Right ventricle myocardium superior (tissue), 1 donor: ENCODE results near the gene DLEC1. TPM values are rescaled to one million over a fixed set of nuclear protein-coding genes. Genes with fewer than 3 reads are reported as not detected.

Source experiments
- ATAC-seq: fragments of 200-7000 bp; cut with Tn5 transposase; one replicate; pipeline ENCODE4 v1.9.1; 2020; ENCODE audit warnings: mild to moderate bottlenecking; ENCODE audit not compliant: poor library complexity
- DNase-seq: peaks from one replicate; pipeline ENCODE4 v3.0.0-alpha.2; 2020
- intact Hi-C: fragments of 100-400 bp; cut with DNase I; formaldehyde crosslinking; loops from one replicate; pipeline ENCODE4 v1.11.2; 2022
- total RNA-seq: library from RNA; stranded (reverse); fragmentation: NEBNext Ultra II Directional; extraction: Animal tissue kit (Norgen Biotek cat#: 25700); gene quantifications from one replicate; pipeline ENCODE4 v1.2.1, GENCODE V29; 2021
- donor health status: DM: no; HTN: yes; CAD: no; lungs with severe emphysema.

Gene DLEC1
- total RNA-seq, 1 donor from 2014 or later, result 0.16 TPM

- no peak for DNase-seq
- intact Hi-C loops, result no loop called here
- ATAC-seq, result no peak
Observed at GRCh38 chr3:38000242-38000916, 38.6 kb upstream of the DLEC1 start.

GRCh38 chr3:38000965-38001455, 38.0 kb upstream of the DLEC1 start:
- no peak for DNase-seq
- no peak for ATAC-seq
- intact Hi-C loops, result no loop called here

- ATAC-seq (no peak), DNase-seq (no peak)
- intact Hi-C loops, result no loop called here
Observed at GRCh38 chr3:38001456-38002081, 37.4 kb upstream of the DLEC1 start.

DNA sequence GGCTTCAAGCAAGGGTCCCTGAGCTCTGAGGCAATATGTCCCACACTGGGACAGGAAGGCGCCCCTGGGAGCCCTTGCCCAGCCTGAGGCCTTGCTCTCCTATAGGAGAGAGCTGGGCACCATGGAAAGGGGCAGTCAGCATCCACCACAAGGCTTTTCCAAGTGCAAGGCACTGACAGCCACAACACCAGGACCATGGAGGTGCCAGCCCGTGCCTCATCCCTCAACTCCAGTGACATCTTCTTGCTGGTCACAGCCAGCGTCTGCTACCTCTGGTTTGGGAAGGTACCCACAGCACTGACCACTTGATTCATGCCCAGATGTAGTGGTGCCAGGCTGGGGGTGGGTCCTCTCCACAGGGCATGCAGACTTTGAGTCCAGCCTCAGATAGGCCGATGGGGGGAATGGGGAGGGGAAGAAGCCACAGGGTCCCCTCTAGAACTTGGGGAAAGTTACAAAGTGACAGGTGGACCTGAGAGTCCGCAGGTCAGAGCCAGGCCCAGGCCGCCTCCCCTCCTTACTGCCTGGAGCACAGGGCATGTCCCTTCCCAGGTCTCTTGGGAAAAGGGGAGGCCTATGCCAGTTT, 36.6 kb upstream of the DLEC1 start:
- intact Hi-C loops, result no loop called here
- ATAC-seq (no peak), DNase-seq (no peak)

DNA sequence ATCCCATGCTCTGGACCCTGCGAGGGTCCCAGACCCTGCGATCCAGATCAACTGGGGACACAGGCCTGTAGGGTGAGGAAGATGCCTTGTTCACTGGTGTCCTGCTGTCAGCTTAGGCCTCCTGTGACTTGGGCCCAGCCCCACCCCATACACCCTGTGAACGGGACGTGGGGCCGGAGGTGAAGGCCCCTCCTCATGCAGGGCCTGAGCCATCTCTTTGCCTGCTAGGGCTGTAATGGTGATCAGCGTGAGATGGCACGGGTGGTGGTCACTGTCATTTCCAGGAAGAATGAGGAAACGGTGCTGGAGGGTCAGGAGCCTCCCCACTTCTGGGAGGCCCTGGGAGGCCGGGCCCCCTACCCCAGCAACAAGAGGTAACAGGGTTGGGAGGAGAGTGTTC, 36.1 kb upstream of the DLEC1 start:
- intact Hi-C loops, result no loop called here
- DNase-seq (no peak), ATAC-seq (no peak)

- intact Hi-C loops, result no loop called here
Observed at GRCh38 chr3:38003371-38003816, 35.6 kb upstream of the DLEC1 start.

GRCh38 chr3:38003817-38004414, 35.1 kb upstream of the DLEC1 start:
- peak; percentile 78 for DNase-seq
- intact Hi-C loops, result no loop called here
- peak; percentile 42 for ATAC-seq

More at GRCh38 chr3:38003371-38003816, 35.6 kb upstream of the DLEC1 start:
- DNase-seq (peak; percentile 81), ATAC-seq (peak; percentile 59)

DNA sequence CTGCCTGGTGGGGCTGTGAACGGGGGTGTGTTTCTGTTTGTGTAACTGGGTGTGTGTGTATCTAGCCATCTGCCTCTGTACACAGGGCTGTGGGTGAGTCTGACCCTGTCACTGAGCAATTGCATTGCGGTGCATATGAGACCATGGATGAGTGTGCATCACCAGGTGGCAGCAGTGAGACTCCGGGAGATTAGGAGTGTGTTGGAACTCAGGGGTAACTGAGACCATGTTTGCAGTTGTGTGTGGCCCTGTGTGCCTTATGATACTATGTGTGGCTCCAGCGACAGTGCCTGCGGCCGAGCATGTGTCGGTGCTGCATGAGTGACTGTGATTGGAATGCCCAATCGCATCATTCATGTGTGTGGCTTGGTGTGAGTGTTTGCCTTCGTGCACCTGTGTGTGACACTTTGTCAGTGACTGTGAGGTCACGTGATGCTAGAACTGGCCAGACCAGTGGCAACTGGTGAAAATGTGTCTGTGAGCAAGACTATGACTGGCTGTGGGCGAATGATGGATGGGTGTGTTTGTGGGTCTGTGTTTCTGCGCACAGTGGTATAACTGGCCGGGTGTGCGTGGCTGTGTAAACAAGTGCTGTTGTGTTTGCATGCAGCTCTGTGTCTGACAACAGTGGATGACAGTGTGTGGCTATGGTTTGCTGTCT, 34.5 kb upstream of the DLEC1 start:
- ATAC-seq (peak; percentile 76), DNase-seq (peak; percentile 88)
- intact Hi-C loops, result no loop called here

DNA sequence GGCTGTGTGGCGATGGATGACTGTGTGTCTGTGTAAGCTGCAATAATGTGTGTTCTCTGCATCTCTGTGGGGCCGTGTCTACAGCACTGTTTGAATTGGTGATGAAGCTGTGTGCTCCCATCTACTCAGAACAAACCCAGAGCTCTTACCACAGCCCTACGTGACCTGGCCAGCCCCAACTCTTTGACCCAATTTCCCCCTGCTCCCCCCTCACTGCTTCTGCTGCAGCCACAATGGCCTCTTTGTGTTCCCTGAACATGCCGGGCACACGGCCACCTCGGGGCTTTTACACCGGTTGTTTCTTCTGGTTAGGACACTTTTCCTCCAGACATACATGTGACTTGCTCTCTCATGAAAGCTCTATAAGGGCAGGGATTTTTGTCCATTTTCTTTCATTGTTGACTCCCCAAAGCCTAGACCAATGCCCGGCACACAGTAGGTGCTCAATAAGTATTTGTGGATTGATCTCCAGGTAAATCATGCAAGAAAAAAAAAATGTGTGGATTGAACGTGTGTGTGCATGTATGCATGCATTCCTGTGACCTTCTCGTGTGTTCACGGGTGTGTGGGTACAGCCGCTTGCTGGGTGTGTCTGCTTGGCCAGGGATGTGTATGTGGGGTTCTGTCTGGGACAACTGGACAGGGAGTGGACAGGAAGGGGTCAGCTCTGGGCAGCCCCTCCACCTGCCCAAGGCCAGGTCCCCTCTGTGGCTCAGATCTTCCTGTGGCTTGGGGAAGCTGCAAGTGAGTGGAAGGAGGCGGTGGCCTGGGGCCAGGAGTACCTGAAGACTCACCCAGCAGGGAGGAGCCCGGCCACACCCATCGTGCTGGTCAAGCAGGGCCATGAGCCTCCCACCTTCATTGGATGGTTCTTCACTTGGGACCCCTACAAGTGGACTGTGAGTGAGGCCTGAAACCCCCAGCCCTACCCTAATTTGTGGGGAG, 33.7 kb upstream of the DLEC1 start:
- intact Hi-C loops, result no loop called here
- DNase-seq, result peak; percentile 88
- peak; percentile 54 for ATAC-seq

DNA sequence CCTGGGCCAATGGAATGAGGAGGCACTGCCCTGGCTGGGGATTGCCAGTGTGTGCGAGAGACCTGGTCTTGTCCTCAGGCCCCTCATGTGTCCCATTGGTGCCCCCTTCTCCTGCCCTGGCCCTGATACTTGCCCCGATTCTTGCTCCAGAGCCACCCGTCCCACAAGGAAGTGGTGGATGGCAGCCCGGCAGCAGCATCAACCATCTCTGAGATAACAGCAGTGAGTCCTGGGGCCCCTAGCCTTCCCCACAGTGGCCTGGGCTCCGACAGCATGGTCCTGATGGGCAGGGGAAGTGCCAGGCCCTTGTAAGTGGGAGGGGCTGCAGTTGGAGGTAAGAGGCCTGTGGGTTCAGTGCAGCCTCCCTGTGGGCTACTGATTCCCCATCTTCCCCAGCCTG, 33.0 kb upstream of the DLEC1 start:
- ATAC-seq, result no peak

DNA sequence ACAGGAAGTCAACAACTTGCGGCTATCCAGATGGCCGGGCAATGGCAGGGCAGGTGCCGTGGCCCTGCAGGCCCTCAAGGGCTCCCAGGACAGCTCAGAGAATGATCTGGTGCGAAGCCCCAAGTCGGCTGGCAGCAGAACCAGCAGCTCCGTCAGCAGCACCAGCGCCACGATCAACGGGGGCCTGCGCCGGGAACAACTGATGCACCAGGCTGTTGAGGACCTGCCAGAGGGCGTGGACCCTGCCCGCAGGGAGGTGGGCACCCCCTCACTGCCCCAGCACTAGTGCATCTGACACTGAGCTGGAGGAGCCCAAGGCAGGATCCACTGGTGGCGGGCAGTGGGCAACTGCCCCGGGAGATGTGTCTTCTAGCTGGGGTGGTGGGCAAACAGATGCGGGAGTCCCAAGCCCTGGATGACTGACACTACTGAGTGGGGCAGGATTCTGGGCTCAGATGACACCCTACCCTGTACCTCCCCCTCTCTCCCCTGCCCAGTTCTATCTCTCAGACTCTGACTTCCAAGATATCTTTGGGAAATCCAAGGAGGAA, 32.5 kb upstream of the DLEC1 start:
- DNase-seq (peak; percentile 45), ATAC-seq (no peak)
- intact Hi-C loops, result no loop called here

More for the DNA sequence above, 33.0 kb upstream of the DLEC1 start:
- no peak for DNase-seq
- intact Hi-C loops, result no loop called here

- ATAC-seq, result no peak
- intact Hi-C loops, result no loop called here
Observed at GRCh38 chr3:38007754-38008090, 31.3 kb upstream of the DLEC1 start.

GRCh38 chr3:38008191-38008701, 30.8 kb upstream of the DLEC1 start:
- ATAC-seq (no peak), DNase-seq (no peak)
- intact Hi-C loops, result no loop called here

More at GRCh38 chr3:38007754-38008090, 31.3 kb upstream of the DLEC1 start:
- no peak for DNase-seq

DNA sequence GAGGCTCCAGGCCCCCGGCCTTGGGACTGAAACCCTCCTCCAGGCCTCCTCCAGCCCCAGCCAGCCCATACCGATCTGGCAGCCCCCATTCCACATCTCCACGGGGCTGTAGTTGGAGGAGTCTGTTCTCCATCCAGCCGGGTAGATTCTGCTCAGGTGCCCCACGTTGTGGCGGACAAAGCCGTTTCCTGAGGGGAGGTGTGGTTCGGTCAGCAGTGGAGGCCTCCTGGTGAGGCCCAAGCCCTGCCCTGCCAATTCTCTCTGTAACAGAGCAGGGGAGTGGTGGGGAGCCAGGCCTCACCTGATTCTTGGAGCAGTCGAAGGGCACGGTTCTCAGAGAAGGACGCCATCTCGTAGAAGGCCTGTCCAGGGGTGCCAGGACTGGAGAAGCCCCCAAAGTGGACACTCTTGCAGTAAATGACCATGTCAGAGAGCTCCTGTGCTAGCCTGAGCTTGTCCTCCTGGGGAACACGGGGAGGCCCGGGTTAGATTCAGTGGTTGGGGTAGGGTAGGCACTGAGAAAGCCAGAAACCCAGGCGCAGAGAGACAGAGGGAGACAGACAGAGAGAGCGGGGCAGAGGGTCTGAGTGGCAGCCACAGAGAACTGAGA, 29.9 kb upstream of the DLEC1 start:
- DNase-seq (no peak), ATAC-seq (no peak)
- intact Hi-C loops, result no loop called here

DNA sequence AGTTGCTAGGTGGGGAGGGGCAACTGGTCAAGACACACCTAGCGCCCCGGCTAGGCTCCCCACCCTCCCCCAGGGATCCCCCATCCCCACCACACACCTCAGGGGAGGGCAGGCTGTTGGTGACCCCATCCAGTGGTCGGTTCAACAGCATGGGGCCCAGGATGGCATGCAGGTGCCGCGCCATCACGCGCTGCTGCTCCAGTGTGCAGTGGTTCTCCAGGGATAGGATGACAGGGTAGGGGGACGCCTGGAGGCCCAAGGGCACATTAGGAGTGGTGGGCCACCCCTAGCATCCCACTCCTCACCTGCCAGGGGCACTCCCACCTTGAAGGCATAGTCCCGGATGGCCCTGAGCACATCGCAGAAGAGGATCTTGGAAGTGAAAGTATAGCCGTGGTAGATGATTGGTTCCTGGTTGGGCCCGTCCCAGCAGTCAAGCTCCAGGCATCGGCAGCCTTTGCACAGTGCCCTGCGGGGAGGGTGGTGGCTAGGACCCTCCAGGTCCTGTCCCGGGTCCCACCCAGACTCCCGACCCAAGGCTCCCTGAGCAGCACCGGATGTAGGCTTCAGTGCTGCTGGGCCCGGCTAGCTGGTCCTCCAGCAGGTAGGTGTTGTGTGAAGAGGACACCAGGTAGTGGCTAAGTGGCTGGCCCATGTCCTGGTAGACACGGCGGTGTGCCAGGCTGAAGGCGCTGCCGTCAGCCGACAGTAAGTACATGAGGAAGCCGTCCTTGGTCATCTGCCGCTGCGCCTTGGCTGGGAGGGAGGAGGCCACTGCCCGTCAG, 29.0 kb upstream of the DLEC1 start:
- intact Hi-C loops, result no loop called here
- DNase-seq, result no peak
- ATAC-seq, result no peak

DNA sequence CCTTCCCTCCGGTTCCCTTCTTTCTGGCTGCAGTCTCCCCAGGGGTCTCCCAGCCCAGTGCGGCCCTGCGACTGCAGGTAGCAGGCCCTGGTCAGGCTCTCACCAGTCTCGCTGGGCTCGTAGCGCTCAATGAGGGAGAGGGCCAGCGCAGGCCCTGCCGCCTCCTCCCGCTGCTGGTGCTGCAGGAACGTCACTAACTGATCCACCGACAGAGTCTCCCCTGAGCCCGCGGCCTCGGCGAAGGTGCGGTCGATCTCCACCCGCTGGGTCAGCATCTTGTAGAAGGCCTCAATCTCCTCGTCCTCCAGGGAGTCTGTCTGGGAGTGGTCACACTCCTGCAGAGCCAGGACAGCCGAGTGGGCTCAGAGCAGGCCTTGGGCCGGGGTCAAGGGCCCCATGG, 27.9 kb upstream of the DLEC1 start:
- intact Hi-C loops, result no loop called here
- ATAC-seq, result no peak

More for the DNA sequence above, 27.9 kb upstream of the DLEC1 start:
- DNase-seq, result no peak
